GM19099 (cell line): ENCODE data around the gene PCDH15.

Experiments
- POLR2A ChIP-seq: IDR thresholded peaks from 3 replicates; pipeline ENCODE4 v1.6.1; 2011; ENCODE audit warnings: low read depth; ENCODE audit not compliant: insufficient read length; ENCODE audit errors: extremely low read depth

The PCDH15 gene

GRCh38 chr10:53852450-53853175 lies 948.4 kb downstream of the PCDH15 start:
- no peak for TF ChIP-seq POLR2A

- TF ChIP-seq POLR2A: no peak
These were observed 954.2 kb downstream of the PCDH15 start for GRCh38 chr10:53846809-53847208.

GRCh38 chr10:53843736-53844362 lies 957.2 kb downstream of the PCDH15 start:
- TF ChIP-seq POLR2A: no peak

GRCh38 chr10:53841483-53842145 lies 959.4 kb downstream of the PCDH15 start:
- no peak for TF ChIP-seq POLR2A

GRCh38 chr10:53840653-53841052 lies 960.4 kb downstream of the PCDH15 start:
- TF ChIP-seq POLR2A: no peak

- TF ChIP-seq POLR2A: no peak
These were observed 961.5 kb downstream of the PCDH15 start for GRCh38 chr10:53839440-53840039.

- no peak for TF ChIP-seq POLR2A
These were observed 964.4 kb downstream of the PCDH15 start for GRCh38 chr10:53836638-53837037.

- no peak for TF ChIP-seq POLR2A
These were observed 967.1 kb downstream of the PCDH15 start for GRCh38 chr10:53833908-53834307.

GRCh38 chr10:53827261-53827660 lies 973.8 kb downstream of the PCDH15 start:
- TF ChIP-seq POLR2A: no peak

- no peak for TF ChIP-seq POLR2A
These were observed 992.2 kb downstream of the PCDH15 start for GRCh38 chr10:53808677-53809372.

- no peak for TF ChIP-seq POLR2A
These were observed 1014.7 kb downstream of the PCDH15 start for GRCh38 chr10:53786236-53786900.

GRCh38 chr10:53771701-53772100 lies 1029.3 kb downstream of the PCDH15 start:
- no peak for TF ChIP-seq POLR2A

- no peak for TF ChIP-seq POLR2A
These were observed 1030.1 kb downstream of the PCDH15 start for GRCh38 chr10:53770903-53771302.

GRCh38 chr10:53765311-53765710 lies 1035.7 kb downstream of the PCDH15 start:
- TF ChIP-seq POLR2A: no peak
